ENCODE measurements around the gene MAP3K3.

MAP3K3 gene

GRCh38 chr17:63631626-63632025 lies 9.4 kb downstream of the MAP3K3 start:
- H3K4me3 ChIP-seq (ENCODE audit: low read depth, low read length): no peak overlapping the region
- TF ChIP-seq CTCF (IDR thresholded peaks at IDR 0.05; ENCODE audit: low read depth, low read length): no peak

DNA sequence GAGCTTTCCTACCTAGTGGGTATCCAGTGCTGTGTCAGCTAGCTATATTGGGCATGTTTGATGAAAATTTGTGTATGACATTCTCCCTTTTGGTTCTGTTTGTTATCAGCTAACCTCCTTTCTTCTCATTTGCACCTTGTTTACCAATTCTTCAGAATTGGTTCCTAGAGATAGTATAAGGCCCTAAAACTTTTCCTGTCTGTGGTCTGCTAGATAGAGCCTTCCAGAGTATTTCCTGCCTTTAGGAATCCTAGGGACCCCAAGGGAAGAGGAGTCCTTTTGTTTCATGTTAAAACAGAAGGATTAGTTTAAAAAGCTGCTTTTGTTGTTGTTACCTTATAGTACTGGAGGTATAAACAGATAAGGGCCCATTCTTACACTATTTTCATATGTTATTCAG lies 11.5 kb downstream of the MAP3K3 start:
- TF ChIP-seq CTCF (IDR thresholded peaks at IDR 0.05; ENCODE audit: low read depth, low read length): no peak

DNA sequence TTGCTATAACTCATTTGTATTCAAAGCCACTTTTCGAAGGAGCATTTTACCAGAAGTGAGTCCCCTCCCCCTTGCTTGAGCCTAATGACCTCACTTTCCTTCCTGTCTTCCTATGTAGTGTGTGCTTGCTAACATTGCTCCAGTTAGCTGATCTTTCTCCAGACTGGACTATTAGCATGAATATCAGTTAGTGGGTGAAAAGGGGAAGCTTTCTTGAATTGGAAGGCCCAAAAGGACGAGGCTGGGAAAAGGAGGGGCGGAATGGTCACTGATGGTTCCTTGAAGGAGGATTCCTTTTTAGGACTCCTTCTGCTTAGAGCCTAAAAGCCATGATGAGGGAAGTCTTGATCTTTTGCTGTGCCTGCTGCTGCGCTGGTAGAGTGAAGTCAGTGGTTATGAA lies 11.9 kb downstream of the MAP3K3 start:
- no peak for TF ChIP-seq CTCF (IDR thresholded peaks at IDR 0.05; ENCODE audit: low read depth, low read length)
- no peak overlapping the region for H3K4me3 ChIP-seq (ENCODE audit: low read depth, low read length)

More for the DNA sequence above, 11.5 kb downstream of the MAP3K3 start:
- H3K4me3 ChIP-seq (ENCODE audit: low read depth, low read length): no peak overlapping the region

- no peak for TF ChIP-seq CTCF (IDR thresholded peaks at IDR 0.05; ENCODE audit: low read depth, low read length)
Observed at GRCh38 chr17:63634816-63635215, 12.6 kb downstream of the MAP3K3 start.

DNA sequence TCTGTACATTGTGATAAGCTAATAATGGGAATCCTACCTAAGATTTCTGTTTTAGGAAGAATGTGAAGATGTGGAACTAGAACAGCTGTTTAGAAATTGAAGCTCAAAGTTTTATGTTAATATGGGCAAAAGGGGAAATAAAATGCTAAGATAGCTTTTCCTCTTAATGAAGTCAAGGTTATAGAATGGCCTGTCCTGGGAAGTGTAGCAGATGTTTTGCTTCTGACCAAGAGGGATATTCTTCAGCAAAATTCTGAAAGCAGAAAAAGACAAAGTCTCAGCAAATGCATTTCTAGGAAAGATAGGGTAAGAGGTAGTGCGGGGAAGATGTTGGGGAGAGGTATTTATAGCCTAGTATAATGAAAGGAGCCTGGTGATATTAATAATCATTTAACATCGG lies 13.1 kb downstream of the MAP3K3 start:
- H3K4me3 ChIP-seq (ENCODE audit: low read depth, low read length): no peak overlapping the region
- no peak for TF ChIP-seq CTCF (IDR thresholded peaks at IDR 0.05; ENCODE audit: low read depth, low read length)

More at GRCh38 chr17:63634816-63635215, 12.6 kb downstream of the MAP3K3 start:
- no peak overlapping the region for H3K4me3 ChIP-seq (ENCODE audit: low read depth, low read length)

- no peak for TF ChIP-seq CTCF (IDR thresholded peaks at IDR 0.05; ENCODE audit: low read depth, low read length)
- H3K4me3 ChIP-seq (ENCODE audit: low read depth, low read length): no peak overlapping the region
Observed at GRCh38 chr17:63635787-63636186, 13.6 kb downstream of the MAP3K3 start.

DNA sequence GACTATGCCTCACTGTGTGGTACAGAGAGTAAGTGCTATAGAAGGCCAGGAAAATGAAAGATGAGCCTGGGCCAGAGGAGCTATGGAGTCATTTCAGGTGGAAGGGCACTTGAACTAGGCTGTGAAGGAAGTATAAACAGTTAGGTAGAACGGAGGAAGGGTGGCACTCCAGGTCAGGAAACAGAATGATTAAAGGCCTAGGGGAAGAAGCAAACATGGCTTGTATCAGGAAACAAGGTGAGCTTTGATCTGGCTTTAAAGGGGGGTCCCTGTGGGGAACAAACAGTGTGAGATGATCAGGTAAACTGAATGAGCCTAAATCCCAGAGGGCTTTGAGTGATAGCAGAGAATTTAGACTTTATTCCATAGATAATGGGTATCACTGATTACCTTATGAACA lies 16.9 kb downstream of the MAP3K3 start:
- H3K4me3 ChIP-seq (ENCODE audit: low read depth, low read length): no peak overlapping the region
- no peak for TF ChIP-seq CTCF (IDR thresholded peaks at IDR 0.05; ENCODE audit: low read depth, low read length)

All from WI38 (cell line).